Measurements from ENCODE around the gene CCSER2. TPM values are rescaled to one million over a fixed set of nuclear protein-coding genes. Genes with fewer than 3 reads are reported as not detected.
"Not testable (repeated sequence)": the region's sequence is repeated elsewhere in the genome, so short reads cannot be mapped to it uniquely, and the experiment has no call there.

Gene CCSER2
- total and polyA plus RNA-seq, 2 donors: 18.4 to 35.8 TPM

- no peak overlapping the region for H3K4me3 ChIP-seq (ENCODE audit: low read length in 2 of 2)
- H3K4me1 ChIP-seq (ENCODE audit: control insufficient read depth in 2 of 2, insufficient read depth in 2 of 2, low read length in 2 of 2): no peaks in the 10 kb centered on the region
- H3K27me3 ChIP-seq (ENCODE audit: control insufficient read depth in 2 of 2, insufficient read depth in 1 of 2, low read length in 1 of 2): no peaks in the 10 kb centered on the region
- 98% methylated on average over 3 of the region's 3 CpGs for WGBS
- no peaks in the 10 kb centered on the region for H3K9me3 ChIP-seq (ENCODE audit: control insufficient read depth in 2 of 2, insufficient read depth in 1 of 2, low read length in 1 of 2)
- H3K27ac ChIP-seq (ENCODE audit: low read depth in 1 of 2, low read length in 1 of 2): no peak overlapping the region
- DNase-seq (ENCODE audit: low read depth in 6 of 9, low spot score in 9 of 9): no peak
- peaks cover 0 to 4% of the 10 kb centered on the region in 2 donors for H3K36me3 ChIP-seq (ENCODE audit: control insufficient read depth in 2 of 2, insufficient read depth in 2 of 2, low read length in 1 of 2)
Measured at GRCh38 chr10:84519235-84519634, 190.8 kb downstream of the CCSER2 start.

GRCh38 chr10:84521013-84521412 is 192.6 kb downstream of the CCSER2 start:
- peaks cover 0 to 7% of the 10 kb centered on the region in 2 donors for H3K9me3 ChIP-seq (ENCODE audit: control insufficient read depth in 2 of 2, insufficient read depth in 1 of 2, low read length in 1 of 2)
- no peak for DNase-seq (ENCODE audit: low read depth in 6 of 9, low spot score in 9 of 9)
- no peak overlapping the region for H3K4me3 ChIP-seq (ENCODE audit: low read length in 2 of 2)
- H3K4me1 ChIP-seq (ENCODE audit: control insufficient read depth in 2 of 2, insufficient read depth in 2 of 2, low read length in 2 of 2): no peaks in the 10 kb centered on the region
- no peak overlapping the region for H3K27ac ChIP-seq (ENCODE audit: low read depth in 1 of 2, low read length in 1 of 2)
- H3K27me3 ChIP-seq (ENCODE audit: control insufficient read depth in 2 of 2, insufficient read depth in 1 of 2, low read length in 1 of 2): no peaks in the 10 kb centered on the region
- H3K36me3 ChIP-seq (ENCODE audit: control insufficient read depth in 2 of 2, insufficient read depth in 2 of 2, low read length in 1 of 2): no peaks in the 10 kb centered on the region
- 92% methylated on average over 8 of the region's 8 CpGs for WGBS

DNA sequence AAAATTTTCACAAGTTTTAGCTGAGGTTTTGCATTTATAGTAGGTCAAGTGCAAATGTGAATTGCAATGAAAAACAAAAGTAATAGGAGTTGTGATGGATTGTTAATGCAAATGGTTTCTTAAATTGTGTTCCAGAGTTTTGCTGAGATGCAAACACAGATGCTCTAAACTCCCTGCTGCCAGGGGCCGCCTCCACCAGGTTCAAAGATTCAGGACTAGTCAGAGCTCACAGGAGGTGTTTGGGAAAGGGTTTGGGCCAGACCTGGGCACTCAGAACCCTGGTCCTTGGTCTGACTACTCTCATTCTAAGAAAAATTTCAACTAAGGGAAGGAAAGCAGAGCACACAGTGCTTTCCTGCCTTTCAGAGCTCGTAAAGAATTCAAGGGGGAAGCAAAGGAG is 193.1 kb downstream of the CCSER2 start:
- DNase-seq (ENCODE audit: low read depth in 6 of 9, low spot score in 9 of 9): no peak
- H3K4me3 ChIP-seq (ENCODE audit: low read length in 2 of 2): no peak overlapping the region
- H3K4me1 ChIP-seq (ENCODE audit: control insufficient read depth in 2 of 2, insufficient read depth in 2 of 2, low read length in 2 of 2): no peaks in the 10 kb centered on the region
- no peak overlapping the region for H3K27ac ChIP-seq (ENCODE audit: low read depth in 1 of 2, low read length in 1 of 2)
- H3K36me3 ChIP-seq (ENCODE audit: control insufficient read depth in 2 of 2, insufficient read depth in 2 of 2, low read length in 1 of 2): no peaks in the 10 kb centered on the region
- peaks cover 0 to 10% of the 10 kb centered on the region in 2 donors for H3K9me3 ChIP-seq (ENCODE audit: control insufficient read depth in 2 of 2, insufficient read depth in 1 of 2, low read length in 1 of 2)
- no peaks in the 10 kb centered on the region for H3K27me3 ChIP-seq (ENCODE audit: control insufficient read depth in 2 of 2, insufficient read depth in 1 of 2, low read length in 1 of 2)
- WGBS: 98% methylated on average over 2 of the region's 2 CpGs

GRCh38 chr10:84522612-84523462 is 194.4 kb downstream of the CCSER2 start:
- WGBS: 94% methylated on average over 9 of the region's 9 CpGs
- Histone ChIP-seq H3K9me3 (ENCODE audit: control insufficient read depth in 2 of 2, insufficient read depth in 1 of 2, low read length in 1 of 2) (peaks cover 0 to 10% of the 10 kb centered on the region in 2 donors), H3K27ac (ENCODE audit: low read depth in 1 of 2, low read length in 1 of 2) (no peak overlapping the region), H3K27me3 (ENCODE audit: control insufficient read depth in 2 of 2, insufficient read depth in 1 of 2, low read length in 1 of 2) (no peaks in the 10 kb centered on the region), H3K4me1 (ENCODE audit: control insufficient read depth in 2 of 2, insufficient read depth in 2 of 2, low read length in 2 of 2) (no peaks in the 10 kb centered on the region), H3K4me3 (ENCODE audit: low read length in 2 of 2) (no peak overlapping the region), H3K36me3 (ENCODE audit: control insufficient read depth in 2 of 2, insufficient read depth in 2 of 2, low read length in 1 of 2) (no peaks in the 10 kb centered on the region)
- no peak for DNase-seq (ENCODE audit: low read depth in 6 of 9, low spot score in 9 of 9)

GRCh38 chr10:84523526-84523925 is 195.1 kb downstream of the CCSER2 start:
- 56% methylated on average over 5 of the region's 5 CpGs for WGBS
- no peak overlapping the region for H3K4me3 ChIP-seq (ENCODE audit: low read length in 2 of 2)
- H3K27ac ChIP-seq (ENCODE audit: low read depth in 1 of 2, low read length in 1 of 2): no peak overlapping the region
- H3K4me1 ChIP-seq (ENCODE audit: control insufficient read depth in 2 of 2, insufficient read depth in 2 of 2, low read length in 2 of 2): no peaks in the 10 kb centered on the region
- DNase-seq (ENCODE audit: low read depth in 6 of 9, low spot score in 9 of 9): peak in 2 of 9 donors; percentile 28 to 54
- H3K36me3 ChIP-seq (ENCODE audit: control insufficient read depth in 2 of 2, insufficient read depth in 2 of 2, low read length in 1 of 2): no peaks in the 10 kb centered on the region
- H3K27me3 ChIP-seq (ENCODE audit: control insufficient read depth in 2 of 2, insufficient read depth in 1 of 2, low read length in 1 of 2): no peaks in the 10 kb centered on the region
- peaks cover 0 to 10% of the 10 kb centered on the region in 2 donors for H3K9me3 ChIP-seq (ENCODE audit: control insufficient read depth in 2 of 2, insufficient read depth in 1 of 2, low read length in 1 of 2)

DNA sequence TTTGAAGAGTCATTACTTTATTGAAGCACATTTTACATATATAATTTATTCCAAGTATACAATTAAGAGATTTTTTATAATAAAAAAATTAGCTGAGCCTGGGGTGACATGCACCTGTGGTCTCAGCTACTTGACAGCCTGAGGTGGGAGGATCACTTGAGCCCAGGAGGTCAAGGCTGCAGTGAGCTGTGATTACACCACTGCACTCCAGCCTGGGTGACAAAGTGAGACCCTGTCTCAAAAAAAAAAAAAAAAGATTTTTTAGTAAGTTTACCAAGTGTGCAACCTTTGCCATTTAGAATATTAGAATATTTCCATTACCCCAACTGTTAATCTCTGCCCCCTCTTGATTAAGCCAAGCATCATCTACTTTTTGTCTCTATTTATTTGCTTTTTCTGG is 196.0 kb downstream of the CCSER2 start:
- H3K27me3 ChIP-seq (ENCODE audit: control insufficient read depth in 2 of 2, insufficient read depth in 1 of 2, low read length in 1 of 2): no peaks in the 10 kb centered on the region
- no peaks in the 10 kb centered on the region for H3K36me3 ChIP-seq (ENCODE audit: control insufficient read depth in 2 of 2, insufficient read depth in 2 of 2, low read length in 1 of 2)
- H3K27ac ChIP-seq (ENCODE audit: low read depth in 1 of 2, low read length in 1 of 2): no peak overlapping the region
- no peaks in the 10 kb centered on the region for H3K4me1 ChIP-seq (ENCODE audit: control insufficient read depth in 2 of 2, insufficient read depth in 2 of 2, low read length in 2 of 2)
- DNase-seq (ENCODE audit: low read depth in 6 of 9, low spot score in 9 of 9): no peak
- peaks cover 0 to 10% of the 10 kb centered on the region in 2 donors for H3K9me3 ChIP-seq (ENCODE audit: control insufficient read depth in 2 of 2, insufficient read depth in 1 of 2, low read length in 1 of 2)
- H3K4me3 ChIP-seq (ENCODE audit: low read length in 2 of 2): no peak overlapping the region

DNA sequence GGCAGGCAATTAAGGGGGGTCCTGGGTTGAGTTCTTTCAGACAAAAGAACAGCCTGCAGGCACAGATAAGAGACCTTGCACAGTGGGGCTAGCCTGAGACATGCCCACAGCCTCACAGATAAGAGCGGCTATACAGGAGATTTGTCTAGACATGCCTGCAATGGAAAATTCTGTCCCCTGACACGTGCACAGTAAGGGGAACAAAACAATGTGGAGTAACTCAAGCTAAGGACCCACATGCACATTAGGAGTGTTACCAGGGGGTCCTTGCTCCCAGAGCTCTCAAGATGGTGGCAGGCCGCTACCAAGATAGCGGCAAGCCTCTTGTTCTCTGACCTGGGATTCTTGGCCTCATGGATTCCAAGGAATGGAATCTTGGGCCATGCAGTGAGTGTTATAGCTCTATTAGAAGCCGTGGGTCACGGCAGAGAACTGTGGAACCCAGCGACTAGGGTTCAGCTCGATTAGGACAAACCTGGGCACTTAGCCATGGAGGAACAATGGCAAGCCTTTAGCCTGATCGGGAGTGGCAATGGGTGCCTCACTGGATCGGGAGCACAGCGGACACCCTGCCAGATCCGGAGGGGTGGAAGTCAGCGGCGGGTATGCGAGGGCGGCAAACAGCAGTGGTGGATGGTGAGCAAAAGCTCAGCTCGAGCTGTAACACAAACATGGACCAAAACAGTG is 196.9 kb downstream of the CCSER2 start:
- H3K9me3 ChIP-seq (ENCODE audit: control insufficient read depth in 2 of 2, insufficient read depth in 1 of 2, low read length in 1 of 2): peaks cover 0 to 10% of the 10 kb centered on the region in 2 donors
- H3K27me3 ChIP-seq (ENCODE audit: control insufficient read depth in 2 of 2, insufficient read depth in 1 of 2, low read length in 1 of 2): no peaks in the 10 kb centered on the region
- H3K27ac ChIP-seq (ENCODE audit: low read depth in 1 of 2, low read length in 1 of 2): no peak overlapping the region
- 93% methylated on average over 17 of the region's 17 CpGs for WGBS
- no peak for DNase-seq (ENCODE audit: low read depth in 6 of 9, low spot score in 9 of 9)
- no peaks in the 10 kb centered on the region for H3K4me1 ChIP-seq (ENCODE audit: control insufficient read depth in 2 of 2, insufficient read depth in 2 of 2, low read length in 2 of 2)
- H3K36me3 ChIP-seq (ENCODE audit: control insufficient read depth in 2 of 2, insufficient read depth in 2 of 2, low read length in 1 of 2): no peaks in the 10 kb centered on the region
- H3K4me3 ChIP-seq (ENCODE audit: low read length in 2 of 2): no peak overlapping the region

DNA sequence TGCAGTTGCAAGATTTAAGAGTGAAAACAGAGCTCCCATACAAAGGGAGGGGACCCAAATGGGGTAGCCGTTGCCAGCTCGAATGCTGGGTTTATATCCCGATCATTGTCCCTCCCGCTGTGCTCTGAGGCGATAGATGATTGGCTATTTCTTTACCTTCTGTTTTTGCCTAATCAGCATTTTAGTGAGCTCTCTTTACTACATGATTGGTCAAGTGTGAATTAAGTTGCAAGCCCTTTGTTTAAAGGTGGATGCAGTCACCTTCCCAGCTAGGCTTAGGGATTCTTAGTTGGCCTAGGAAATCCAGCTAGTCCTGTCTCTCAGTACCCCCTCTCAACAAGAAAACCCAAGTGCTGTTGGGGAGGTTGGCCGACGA is 197.4 kb downstream of the CCSER2 start:
- not testable (repeated sequence) for H3K4me3 ChIP-seq (ENCODE audit: low read length in 2 of 2); H3K9me3 ChIP-seq (ENCODE audit: control insufficient read depth in 2 of 2, insufficient read depth in 1 of 2, low read length in 1 of 2); DNase-seq (ENCODE audit: low read depth in 6 of 9, low spot score in 9 of 9); H3K27ac ChIP-seq (ENCODE audit: low read depth in 1 of 2, low read length in 1 of 2); H3K4me1 ChIP-seq (ENCODE audit: control insufficient read depth in 2 of 2, insufficient read depth in 2 of 2, low read length in 2 of 2); H3K27me3 ChIP-seq (ENCODE audit: control insufficient read depth in 2 of 2, insufficient read depth in 1 of 2, low read length in 1 of 2); H3K36me3 ChIP-seq (ENCODE audit: control insufficient read depth in 2 of 2, insufficient read depth in 2 of 2, low read length in 1 of 2)
- WGBS: 98% methylated on average over 7 of the region's 7 CpGs

DNA sequence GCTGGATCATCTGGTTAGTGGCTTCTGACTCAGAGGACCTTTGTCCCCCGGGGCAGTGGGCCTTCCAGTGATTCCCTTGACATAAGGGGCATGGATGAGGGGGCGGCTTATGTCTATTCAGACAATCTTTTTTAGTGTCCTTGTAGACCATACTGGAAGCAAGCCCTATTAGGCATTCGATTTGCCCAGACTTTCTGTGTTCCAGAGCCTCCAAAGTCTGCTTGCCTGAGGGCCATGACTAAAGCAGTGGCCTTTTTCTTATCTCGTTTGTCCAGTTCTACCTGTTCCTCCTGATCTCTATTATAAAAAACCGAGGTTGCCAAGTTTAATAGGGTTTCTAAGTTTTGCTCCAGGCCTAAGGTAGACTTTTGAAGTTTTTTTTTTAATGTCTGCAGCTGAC is 199.0 kb downstream of the CCSER2 start:
- not testable (repeated sequence) for H3K4me1 ChIP-seq (ENCODE audit: control insufficient read depth in 2 of 2, insufficient read depth in 2 of 2, low read length in 2 of 2); H3K4me3 ChIP-seq (ENCODE audit: low read length in 2 of 2); H3K9me3 ChIP-seq (ENCODE audit: control insufficient read depth in 2 of 2, insufficient read depth in 1 of 2, low read length in 1 of 2); H3K27me3 ChIP-seq (ENCODE audit: control insufficient read depth in 2 of 2, insufficient read depth in 1 of 2, low read length in 1 of 2); H3K27ac ChIP-seq (ENCODE audit: low read depth in 1 of 2, low read length in 1 of 2); H3K36me3 ChIP-seq (ENCODE audit: control insufficient read depth in 2 of 2, insufficient read depth in 2 of 2, low read length in 1 of 2); DNase-seq (ENCODE audit: low read depth in 6 of 9, low spot score in 9 of 9)
- WGBS: 91% methylated on average over 5 of the region's 5 CpGs

All from thymus (tissue), 11 donors.